Spleen (tissue), 11 donors: ENCODE measurements around the gene CMSS1. TPM values are rescaled to one million over a fixed set of nuclear protein-coding genes. Genes with fewer than 3 reads are reported as not detected.
"Not testable (repeated sequence)": the region's sequence is repeated elsewhere in the genome, so short reads cannot be mapped to it uniquely, and the experiment has no call there.

Experiments used
- DNase-seq: peaks from one replicate; pipeline ENCODE4 v3.0.0-alpha.2; 2020
- H3K27ac ChIP-seq, 8 donors: fragments of 200-600 bp; sonication (generic) in 7 of 8; 1 replicate in 4 of 8; 2 replicates in 4 of 8; pipeline versions ENCODE4 v1.5.0 to v1.8.0; 2016 to 2021; ENCODE audit warnings: inconsistent platforms in 4 of 8, mild to moderate bottlenecking in 4 of 8, moderate library complexity in 1 of 8
- H3K27me3 ChIP-seq, 7 donors: fragments of 200-600 bp; sonication (generic) in 6 of 7; replicated peaks in 1 of 7; 1 replicate in 4 of 7; 2 replicates in 3 of 7; pipeline versions ENCODE4 v1.5.0 to v1.8.0; 2016 to 2021; ENCODE audit warnings: inconsistent platforms in 3 of 7, mild to moderate bottlenecking in 1 of 7
- H3K36me3 ChIP-seq, 6 donors: fragments of 200-600 bp; sonication (generic) in 5 of 6; 1 replicate in 4 of 6; 2 replicates in 2 of 6; pipeline versions ENCODE4 v1.5.0 to v1.8.0; 2016 to 2021; ENCODE audit warnings: inconsistent platforms in 2 of 6
- H3K4me1 ChIP-seq, 6 donors: fragments of 200-600 bp; sonication (generic) in 5 of 6; 1 replicate in 3 of 6; 2 replicates in 3 of 6; pipeline versions ENCODE4 v1.5.0 to v1.8.0; 2016 to 2021; ENCODE audit warnings: inconsistent platforms in 3 of 6
- H3K4me3 ChIP-seq, 8 donors: fragments of 200-600 bp; sonication (generic) in 7 of 8; 1 replicate in 4 of 8; 2 replicates in 4 of 8; pipeline versions ENCODE4 v1.5.0 to v1.8.0; 2016 to 2021; ENCODE audit warnings: inconsistent platforms in 4 of 8, mild to moderate bottlenecking in 4 of 8, moderate library complexity in 2 of 8
- H3K9me3 ChIP-seq, 8 donors: fragments of 200-600 bp; sonication (generic) in 7 of 8; 1 replicate in 4 of 8; 2 replicates in 4 of 8; pipeline versions ENCODE4 v1.5.0 to v1.8.0; 2016 to 2021; ENCODE audit warnings: inconsistent platforms in 4 of 8
- CTCF ChIP-seq, 11 experiments: fragments of 200-600 bp in 7 of 11; fragments of 450-650 bp in 4 of 11; sonication (generic) in 4 of 11; IDR thresholded peaks in 8 of 11; conservative IDR thresholded peaks in 3 of 11; 1 replicate in 7 of 11; 2 replicates in 4 of 11; pipeline versions ENCODE4 v1.4.0 to v1.8.0; 2016 to 2021; ENCODE audit warnings: antibody characterized with exemption in 11 of 11, inconsistent platforms in 4 of 11, mild to moderate bottlenecking in 1 of 11
- POLR2A ChIP-seq, 3 donors: fragments of 450-650 bp; IDR thresholded peaks; one replicate each; pipeline ENCODE4 v1.5.1; 2017; ENCODE audit warnings: antibody characterized with exemption in 3 of 3, mild to moderate bottlenecking in 1 of 3
- POLR2AphosphoS5 ChIP-seq, 3 donors: sonication (generic); formaldehyde crosslinking; IDR thresholded peaks; one replicate each; pipeline ENCODE4 v1.5.1; 2017; ENCODE audit warnings: antibody characterized with exemption in 3 of 3
- WGBS, 5 donors: extraction: QIAGEN DNeasy Blood & Tissue Kit in 3 of 5; methylation state at CpG; one replicate each; pipeline versions ENCODE4 v1.1.5 to v1.1.7; 2013 to 2018; 5-methylcytosine and 5-hydroxymethylcytosine counted together
- intact Hi-C: fragments of 100-400 bp; cut with DNase I; formaldehyde crosslinking; loops from one replicate; pipeline ENCODE4 v1.15.0; 2023; ENCODE audit warnings: low total_unique reads
- polyA plus RNA-seq, 3 donors: library from polyadenylated mRNA; stranded (reverse); fragments of 200-250 nt; gene quantifications; one replicate each; pipeline ENCODE4 v1.2.1, GENCODE V29; 2013
- total RNA-seq, 7 donors: library from RNA; depleted of rRNA in 3 of 7; stranded (reverse); fragments of >200 nt in 3 of 7; fragmentation: NEBNext Ultra II Directional in 4 of 7; extraction: Animal tissue kit (Norgen Biotek cat#: 25700) in 4 of 7; gene quantifications; one replicate each; pipeline versions ENCODE4 v1.1.0 to v1.2.1, GENCODE V29; 2016 to 2021
- donor health status: healthy with polysubstance abuse.
- donor health status: DM: no; HTN: no; CAD: no; lungs with moderate emphysema.
- donor health status: DM: no; HTN: no; CAD: no.
- donor health status: Bipolar disorder and iron deficiency.
- donor health status: healthy.
- donor health status: DM: no; HTN: no; CAD: no.
- donor health status: DM: yes; HTN: yes; CAD: no.

Gene CMSS1
- total and polyA plus RNA-seq, 10 donors = 6.9 to 30.1 (median 20.0) TPM

- intact Hi-C loops = loop anchor here (10.0 kb wide), 2 partner anchors 226 to 756 kb away; no protein-coding TSS in a partner anchor
- no peak for TF ChIP-seq CTCF (IDR thresholded peaks at IDR 0.05 in 8 of 11, conservative IDR thresholded peaks at IDR 0.05 in 3 of 11)
- TF ChIP-seq POLR2AphosphoS5 (IDR thresholded peaks at IDR 0.05) = no peak
- TF ChIP-seq POLR2A (IDR thresholded peaks at IDR 0.05) = no peak
Observed at GRCh38 chr3:99838755-99839154, 21.1 kb downstream of the CMSS1 start.

GRCh38 chr3:99839613-99840012 is 22.0 kb downstream of the CMSS1 start:
- intact Hi-C loops = loop anchor here (10.0 kb wide), 2 partner anchors 225 to 755 kb away; no protein-coding TSS in a partner anchor
- WGBS, 5 donors = 77 to 86% (median 80%) methylated on average over 1 of the region's 1 CpG
- peaks cover 0 to 4% (median 0%) of the 10 kb centered on the region in 6 donors for H3K36me3 ChIP-seq
- H3K4me1 ChIP-seq = peaks cover 0 to 20% (median 4%) of the 10 kb centered on the region in 6 donors
- H3K27me3 ChIP-seq = no peaks in the 10 kb centered on the region
- no peak for TF ChIP-seq POLR2A (IDR thresholded peaks at IDR 0.05)
- no peak for TF ChIP-seq CTCF (IDR thresholded peaks at IDR 0.05 in 8 of 11, conservative IDR thresholded peaks at IDR 0.05 in 3 of 11)
- no peak for TF ChIP-seq POLR2AphosphoS5 (IDR thresholded peaks at IDR 0.05)
- H3K27ac ChIP-seq = no peak overlapping the region
- DNase-seq = no peak
- H3K9me3 ChIP-seq = no peaks in the 10 kb centered on the region
- no peak overlapping the region for H3K4me3 ChIP-seq

More at GRCh38 chr3:99838755-99839154, 21.1 kb downstream of the CMSS1 start:
- H3K9me3 ChIP-seq = no peaks in the 10 kb centered on the region
- peaks cover 0 to 23% (median 2%) of the 10 kb centered on the region in 6 donors for H3K4me1 ChIP-seq
- DNase-seq = no peak
- no peaks in the 10 kb centered on the region for H3K27me3 ChIP-seq
- no peak overlapping the region for H3K4me3 ChIP-seq
- H3K36me3 ChIP-seq = peaks cover 0 to 4% (median 0%) of the 10 kb centered on the region in 6 donors
- H3K27ac ChIP-seq = no peak overlapping the region

- H3K36me3 ChIP-seq, H3K9me3 ChIP-seq, intact Hi-C loops, H3K27me3 ChIP-seq, H3K4me3 ChIP-seq, DNase-seq, H3K27ac ChIP-seq: not testable (repeated sequence)
- WGBS, 5 donors = 95 to 98% (median 97%) methylated on average over 4 of the region's 4 CpGs
- H3K4me1 ChIP-seq = peaks cover 0 to 35% (median 18%) of the 10 kb centered on the region in 6 donors
Observed at GRCh38 chr3:99841949-99842348, 24.3 kb downstream of the CMSS1 start.

GRCh38 chr3:99842826-99843589 is 25.3 kb downstream of the CMSS1 start:
- 55 to 63% (median 60%) methylated on average over 2 of the region's 2 CpGs for WGBS, 5 donors
- H3K27ac ChIP-seq = peak overlapping the region in 3 of 8 donors; percentile 27 to 41 (median 39)
- intact Hi-C loops = no loop called here
- H3K36me3 ChIP-seq = peaks cover 0 to 4% (median 0%) of the 10 kb centered on the region in 6 donors
- peaks cover 0 to 35% (median 16%) of the 10 kb centered on the region in 6 donors for H3K4me1 ChIP-seq
- DNase-seq = no peak
- H3K27me3 ChIP-seq = no peaks in the 10 kb centered on the region
- TF ChIP-seq POLR2A (IDR thresholded peaks at IDR 0.05) = no peak
- no peak for TF ChIP-seq POLR2AphosphoS5 (IDR thresholded peaks at IDR 0.05)
- peak in 9 of 11 experiments; percentile 23 to 59 (median 50) for TF ChIP-seq CTCF (IDR thresholded peaks at IDR 0.05 in 8 of 11, conservative IDR thresholded peaks at IDR 0.05 in 3 of 11)
- no peak overlapping the region for H3K4me3 ChIP-seq
- no peaks in the 10 kb centered on the region for H3K9me3 ChIP-seq
